GM15510 (cell line): ENCODE results near the gene RNLS.

Experiments used
- POLR2A ChIP-seq: IDR thresholded peaks from 3 replicates; pipeline ENCODE4 v1.6.1; 2011; ENCODE audit warnings: borderline replicate concordance; ENCODE audit not compliant: insufficient read length; ENCODE audit errors: extremely low read depth

Gene RNLS

GRCh38 chr10:88489107-88489506 is 94.0 kb downstream of the RNLS start:
- no peak for TF ChIP-seq POLR2A

- TF ChIP-seq POLR2A = no peak
Measured at GRCh38 chr10:88482220-88482619, 100.9 kb downstream of the RNLS start.

GRCh38 chr10:88478256-88478655 is 104.9 kb downstream of the RNLS start:
- TF ChIP-seq POLR2A = no peak

GRCh38 chr10:88477343-88478085 is 105.6 kb downstream of the RNLS start:
- no peak for TF ChIP-seq POLR2A

GRCh38 chr10:88474884-88475844 is 108.0 kb downstream of the RNLS start:
- no peak for TF ChIP-seq POLR2A

GRCh38 chr10:88473989-88474883 is 108.9 kb downstream of the RNLS start:
- TF ChIP-seq POLR2A = no peak

GRCh38 chr10:88472540-88472939 is 110.6 kb downstream of the RNLS start:
- TF ChIP-seq POLR2A = no peak

GRCh38 chr10:88471899-88472298 is 111.2 kb downstream of the RNLS start:
- TF ChIP-seq POLR2A = no peak

- TF ChIP-seq POLR2A = no peak
Measured at GRCh38 chr10:88467835-88468485, 115.2 kb downstream of the RNLS start.

- no peak for TF ChIP-seq POLR2A
Measured at GRCh38 chr10:88466786-88467185, 116.3 kb downstream of the RNLS start.

GRCh38 chr10:88465765-88466164 is 117.4 kb downstream of the RNLS start:
- no peak for TF ChIP-seq POLR2A

- TF ChIP-seq POLR2A = no peak
Measured at GRCh38 chr10:88463811-88464210, 119.3 kb downstream of the RNLS start.

GRCh38 chr10:88461426-88461825 is 121.7 kb downstream of the RNLS start:
- TF ChIP-seq POLR2A = no peak

GRCh38 chr10:88459530-88459929 is 123.6 kb downstream of the RNLS start:
- TF ChIP-seq POLR2A = no peak

GRCh38 chr10:88458209-88458608 is 124.9 kb downstream of the RNLS start:
- no peak for TF ChIP-seq POLR2A

- no peak for TF ChIP-seq POLR2A
Measured at GRCh38 chr10:88457660-88458059, 125.5 kb downstream of the RNLS start.
